ENCODE results near the gene SCO2. TPM values are rescaled to one million over a fixed set of nuclear protein-coding genes. Genes with fewer than 3 reads are reported as not detected.

SCO2 gene
- total RNA-seq, 3 donors from 2014 or later = 1.9 to 6.6 (median 4.3) TPM

DNA sequence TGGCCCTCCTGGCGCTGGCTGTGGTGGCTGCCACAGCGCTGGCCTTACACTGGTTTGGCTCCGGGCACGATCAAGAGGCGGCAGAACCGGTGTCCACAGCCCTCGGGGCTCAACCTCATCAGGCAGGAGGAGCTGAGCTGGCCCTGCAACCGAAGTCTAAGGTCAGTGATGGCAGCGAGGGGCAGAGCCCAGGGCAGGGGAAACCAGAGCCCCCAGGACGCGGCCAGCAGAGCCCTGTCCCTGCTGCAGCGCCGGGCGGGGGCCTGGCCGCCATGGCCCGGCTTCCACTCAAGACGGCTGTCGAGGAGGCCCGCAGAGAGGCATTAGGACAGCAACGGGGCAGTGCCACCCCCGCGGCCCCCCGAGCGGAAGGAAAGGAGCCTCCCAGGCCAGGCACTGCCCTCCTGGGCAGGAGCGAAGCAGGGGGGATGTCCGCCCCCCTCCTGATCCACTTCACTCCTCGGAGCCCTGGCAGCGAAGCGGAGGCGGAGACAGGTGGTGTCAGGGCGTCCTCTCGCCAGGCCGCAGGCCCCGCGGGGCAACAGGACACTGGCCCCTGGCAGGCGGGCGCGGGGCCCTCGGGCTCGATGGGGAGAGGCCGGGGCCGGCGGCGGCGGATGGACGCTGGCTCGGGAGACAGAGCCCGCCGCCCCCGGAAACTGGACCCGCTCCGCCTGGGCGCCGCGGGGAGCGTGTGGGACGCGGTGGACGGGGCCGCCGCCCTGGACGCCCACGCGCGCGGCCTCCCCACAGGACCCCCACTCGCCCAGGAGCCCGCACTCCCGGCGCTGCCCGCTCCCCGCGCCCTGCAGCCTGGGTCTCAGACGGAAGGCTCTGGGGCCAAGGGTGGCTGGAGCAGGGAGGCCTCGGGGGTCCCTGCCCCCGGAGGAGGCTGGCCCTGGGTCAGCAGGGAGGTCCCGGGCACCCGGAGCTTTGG is 21.2 kb upstream of the SCO2 start:
- intact Hi-C loops (cut with DNase I; ENCODE audit: low total_unique reads) = no loop called here
- Histone ChIP-seq H3K4me3 (peak overlapping the region in 2 of 3 donors; percentile 36 to 53), H3K27ac (peak overlapping the region in 1 of 2 donors; percentile 88), H3K9me3 (no peaks in the 10 kb centered on the region), H3K27me3 (peaks cover 3 to 8% of the 10 kb centered on the region in 2 donors), H3K4me1 (peaks cover 6 to 18% of the 10 kb centered on the region in 2 donors), H3K36me3 (no peaks in the 10 kb centered on the region)
- TF ChIP-seq POLR2AphosphoS5 (IDR thresholded peaks at IDR 0.05) = no peak
- TF ChIP-seq, protein P1, sequence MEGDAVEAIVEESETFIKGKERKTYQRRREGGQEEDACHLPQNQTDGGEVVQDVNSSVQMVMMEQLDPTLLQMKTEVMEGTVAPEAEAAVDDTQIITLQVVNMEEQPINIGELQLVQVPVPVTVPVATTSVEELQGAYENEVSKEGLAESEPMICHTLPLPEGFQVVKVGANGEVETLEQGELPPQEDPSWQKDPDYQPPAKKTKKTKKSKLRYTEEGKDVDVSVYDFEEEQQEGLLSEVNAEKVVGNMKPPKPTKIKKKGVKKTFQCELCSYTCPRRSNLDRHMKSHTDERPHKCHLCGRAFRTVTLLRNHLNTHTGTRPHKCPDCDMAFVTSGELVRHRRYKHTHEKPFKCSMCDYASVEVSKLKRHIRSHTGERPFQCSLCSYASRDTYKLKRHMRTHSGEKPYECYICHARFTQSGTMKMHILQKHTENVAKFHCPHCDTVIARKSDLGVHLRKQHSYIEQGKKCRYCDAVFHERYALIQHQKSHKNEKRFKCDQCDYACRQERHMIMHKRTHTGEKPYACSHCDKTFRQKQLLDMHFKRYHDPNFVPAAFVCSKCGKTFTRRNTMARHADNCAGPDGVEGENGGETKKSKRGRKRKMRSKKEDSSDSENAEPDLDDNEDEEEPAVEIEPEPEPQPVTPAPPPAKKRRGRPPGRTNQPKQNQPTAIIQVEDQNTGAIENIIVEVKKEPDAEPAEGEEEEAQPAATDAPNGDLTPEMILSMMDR (IDR thresholded peaks at IDR 0.05) = no peak
- no peak for TF ChIP-seq POLR2A (IDR thresholded peaks at IDR 0.05)
- no peak for DNase-seq (ENCODE audit: low spot score in 2 of 2)

DNA sequence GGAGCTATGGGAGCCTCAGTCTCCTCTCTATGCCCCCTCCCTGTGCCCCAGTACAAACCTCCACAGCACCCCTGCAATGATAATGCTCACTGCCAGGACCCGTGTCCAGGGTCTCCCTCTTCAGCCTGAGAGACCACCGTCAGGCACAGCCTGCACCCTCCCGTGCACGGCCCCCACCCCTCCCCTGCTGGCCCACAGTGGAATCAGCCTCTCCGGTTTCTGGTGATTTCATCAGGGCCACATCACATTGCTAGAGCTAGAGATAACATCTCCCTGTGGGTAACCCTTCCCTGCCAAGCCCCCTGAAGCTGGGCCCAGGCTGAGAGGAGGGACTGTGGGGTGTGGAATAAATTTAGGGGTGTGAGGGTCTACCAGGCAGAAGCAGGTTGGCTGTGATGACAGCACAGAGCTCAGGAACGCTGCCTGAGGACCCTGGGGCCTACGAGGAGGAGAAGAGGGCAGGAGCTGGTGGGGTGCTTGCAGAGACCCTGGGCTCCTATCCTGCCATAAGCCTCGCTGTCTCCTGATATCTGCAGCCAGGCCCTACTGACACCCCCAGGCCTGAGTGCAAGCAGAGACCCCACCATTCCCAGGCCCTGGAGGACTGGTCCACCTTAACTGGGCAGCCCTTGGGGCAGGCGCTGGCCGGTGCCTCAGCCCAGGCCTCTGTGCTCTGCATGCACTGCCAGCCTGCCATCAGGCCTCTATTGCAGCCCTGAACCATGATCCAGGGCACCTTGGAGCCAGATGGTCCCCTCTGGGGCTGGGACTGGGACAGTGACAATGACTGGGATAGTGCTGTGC is 20.3 kb upstream of the SCO2 start, which contains the start of gene KLHDC7B:
Gene KLHDC7B (plus strand): TSS at position 378 of the 804 bp plus-strand sequence. CDS start 345 bp downstream, at position 723.
- peak within 1 kb of the TSS; percentile 65 to 88 for H3K27ac ChIP-seq
- H3K27me3 ChIP-seq = peaks cover 3 to 8% of the 10 kb centered on the region in 2 donors
- intact Hi-C loops (cut with DNase I; ENCODE audit: low total_unique reads) = no loop called here
- H3K36me3 ChIP-seq = no peaks in the 10 kb centered on the region
- TF ChIP-seq POLR2AphosphoS5 (IDR thresholded peaks at IDR 0.05) = no peak
- TF ChIP-seq POLR2A (IDR thresholded peaks at IDR 0.05) = no peak
- TF ChIP-seq, protein P1 (IDR thresholded peaks at IDR 0.05) = peak in 1 of 3 donors; percentile 20
- peaks cover 6 to 18% of the 10 kb centered on the region in 2 donors for H3K4me1 ChIP-seq
- no peaks in the 10 kb centered on the region for H3K9me3 ChIP-seq
- DNase-seq (ENCODE audit: low spot score in 2 of 2) = no peak
- H3K4me3 ChIP-seq = peak within 1 kb of the TSS in 2 of 3 donors; percentile 36 to 64

DNA sequence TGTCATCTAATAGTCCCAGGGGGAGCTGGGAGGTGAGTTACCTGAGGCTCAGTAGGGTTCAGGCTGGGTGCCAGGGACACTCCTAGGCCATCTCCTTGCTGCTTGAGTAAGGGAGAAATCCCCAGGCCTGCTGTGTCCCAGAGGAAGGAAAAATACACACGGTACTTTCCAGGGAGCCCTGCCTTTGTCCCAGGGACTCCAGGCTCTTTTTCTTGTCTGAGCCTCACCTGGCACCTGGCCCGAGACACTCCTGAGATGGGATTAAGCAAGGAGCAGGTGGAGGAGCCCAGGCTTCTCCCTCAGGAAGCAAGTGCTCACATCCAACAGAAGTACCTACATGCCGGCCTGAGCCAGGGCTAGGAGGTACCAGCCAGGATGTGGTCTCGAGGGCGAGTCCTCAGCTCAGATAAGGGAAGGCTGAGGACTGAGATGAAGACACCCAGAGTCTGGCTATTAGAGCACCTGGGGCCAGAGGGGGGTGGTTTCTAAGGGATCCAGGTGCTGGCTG is 19.4 kb upstream of the SCO2 start:
- Histone ChIP-seq H3K9me3 (no peaks in the 10 kb centered on the region), H3K27me3 (peaks cover 3 to 8% of the 10 kb centered on the region in 2 donors), H3K4me3 (peak overlapping the region in 1 of 3 donors; percentile 64), H3K27ac (peak overlapping the region; percentile 65 to 88), H3K36me3 (no peaks in the 10 kb centered on the region), H3K4me1 (peaks cover 6 to 18% of the 10 kb centered on the region in 2 donors)
- intact Hi-C loops (cut with DNase I; ENCODE audit: low total_unique reads) = no loop called here
- TF ChIP-seq POLR2A (IDR thresholded peaks at IDR 0.05) (no peak), POLR2AphosphoS5 (IDR thresholded peaks at IDR 0.05) (no peak)
- TF ChIP-seq, protein P1 (IDR thresholded peaks at IDR 0.05) = no peak
- DNase-seq (ENCODE audit: low spot score in 2 of 2) = peak in 1 of 2 donors; percentile 73

DNA sequence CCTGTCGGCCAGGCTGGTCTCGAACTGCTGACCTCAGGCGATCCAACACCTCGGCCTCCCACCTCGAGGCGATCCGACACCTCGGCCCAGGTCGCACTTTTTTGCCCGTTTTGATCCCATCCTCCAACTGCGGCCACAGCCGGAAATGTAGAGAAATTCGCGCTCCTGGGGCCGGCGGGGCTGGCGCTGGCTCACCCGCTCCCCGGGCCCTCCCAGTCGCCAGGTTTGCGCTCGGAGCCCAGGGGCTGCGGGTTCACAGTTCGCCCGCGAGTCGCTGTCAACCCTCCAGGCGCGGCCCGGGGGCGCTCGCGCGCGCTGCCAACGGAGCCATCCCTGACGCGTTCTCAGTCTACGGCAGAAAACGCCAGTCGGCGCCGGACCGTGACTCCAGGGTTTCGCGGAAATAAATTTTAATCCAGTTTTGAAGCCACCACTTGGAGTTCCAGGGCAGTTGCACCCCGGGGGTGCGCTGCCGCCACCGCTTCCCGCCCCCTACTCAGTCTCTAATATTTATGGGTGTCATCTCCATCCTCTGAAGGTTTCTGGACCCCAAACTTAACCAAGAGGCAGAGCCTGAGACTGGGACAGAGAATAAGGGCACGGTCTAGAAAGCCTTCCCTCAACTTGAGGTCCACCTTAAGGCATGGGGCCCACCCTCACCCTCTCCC is 18.8 kb upstream of the SCO2 start:
- Histone ChIP-seq H3K4me3 (peak overlapping the region; percentile 17 to 64 (median 44)), H3K27ac (peak overlapping the region; percentile 65 to 88), H3K36me3 (no peaks in the 10 kb centered on the region), H3K4me1 (peaks cover 6 to 18% of the 10 kb centered on the region in 2 donors), H3K27me3 (peaks cover 3 to 8% of the 10 kb centered on the region in 2 donors), H3K9me3 (no peaks in the 10 kb centered on the region)
- DNase-seq (ENCODE audit: low spot score in 2 of 2) = peak in 1 of 2 donors; percentile 49
- intact Hi-C loops (cut with DNase I; ENCODE audit: low total_unique reads) = no loop called here
- no peak for TF ChIP-seq POLR2A (IDR thresholded peaks at IDR 0.05)
- TF ChIP-seq, protein P1 (IDR thresholded peaks at IDR 0.05) = peak in 1 of 3 donors; percentile 22
- TF ChIP-seq POLR2AphosphoS5 (IDR thresholded peaks at IDR 0.05) = peak in 1 of 3 donors; percentile 8

Measured in breast epithelium (tissue), 4 donors.